CD4-positive, alpha-beta T cell treated with Interleukin-17A for 1 hour (primary cell): ENCODE data around the gene SFI1.
"Not testable (repeated sequence)": the region's sequence is repeated elsewhere in the genome, so short reads cannot be mapped to it uniquely, and the experiment has no call there.

Experiments used
- DNase-seq: peaks from one replicate; pipeline ENCODE4 v3.0.0-alpha.2; 2020

The SFI1 gene

GRCh38 chr22:31496007-31496734 is at the start of gene SFI1:
SFI1 (plus strand) TSS chr22:31496536; CDS start chr22:31508285, 11,749 bp downstream.
- peak; percentile 95 for DNase-seq

GRCh38 chr22:31446767-31447166 is 49.6 kb upstream of the SFI1 start:
- no peak for DNase-seq

GRCh38 chr22:31447337-31447736 is 49.0 kb upstream of the SFI1 start:
- DNase-seq: no peak

- DNase-seq: no peak
Observed at GRCh38 chr22:31448382-31448781, 48.0 kb upstream of the SFI1 start.

GRCh38 chr22:31449506-31449905 is 46.8 kb upstream of the SFI1 start:
- no peak for DNase-seq

- peak; percentile 49 for DNase-seq
Observed at GRCh38 chr22:31451709-31452571, 44.4 kb upstream of the SFI1 start.

GRCh38 chr22:31461699-31462098 is 34.6 kb upstream of the SFI1 start:
- no peak for DNase-seq

- no peak for DNase-seq
Observed at GRCh38 chr22:31465307-31465706, 31.0 kb upstream of the SFI1 start.

- DNase-seq: no peak
Observed at GRCh38 chr22:31474743-31475142, 21.6 kb upstream of the SFI1 start.

- DNase-seq: no peak
Observed at GRCh38 chr22:31475800-31476199, 20.5 kb upstream of the SFI1 start.

- no peak for DNase-seq
Observed at GRCh38 chr22:31477329-31477728, 19.0 kb upstream of the SFI1 start.

- no peak for DNase-seq
Observed at GRCh38 chr22:31481129-31481528, 15.2 kb upstream of the SFI1 start.

GRCh38 chr22:31482470-31482869 is 13.9 kb upstream of the SFI1 start:
- not testable (repeated sequence) for DNase-seq

GRCh38 chr22:31486369-31486768 is 10.0 kb upstream of the SFI1 start:
- not testable (repeated sequence) for DNase-seq

GRCh38 chr22:31486951-31487350 is 9.4 kb upstream of the SFI1 start:
- no peak for DNase-seq

GRCh38 chr22:31488346-31488883 is 7.9 kb upstream of the SFI1 start:
- no peak for DNase-seq

- DNase-seq: peak; percentile 27
Observed at GRCh38 chr22:31488988-31489617, 7.2 kb upstream of the SFI1 start.

- peak; percentile 91 for DNase-seq
Observed at GRCh38 chr22:31489632-31490495, 6.5 kb upstream of the SFI1 start, which contains the start of gene EIF4ENIF1. EIF4ENIF1 (minus strand) TSS chr22:31489842; CDS start chr22:31488718, 1,124 bp downstream.

GRCh38 chr22:31490496-31490925 is 5.8 kb upstream of the SFI1 start:
- peak; percentile 75 for DNase-seq

GRCh38 chr22:31491218-31491962 is 4.9 kb upstream of the SFI1 start:
- DNase-seq: no peak

GRCh38 chr22:31492151-31492550 is 4.2 kb upstream of the SFI1 start:
- DNase-seq: no peak
